ENCODE data around the gene SENP1. TPM values are rescaled to one million over a fixed set of nuclear protein-coding genes. Genes with fewer than 3 reads are reported as not detected.

SENP1 gene
- total RNA-seq, 3 donors from 2014 or later, result 12.7 to 20.8 (median 17.4) TPM

- H3K36me3 ChIP-seq (ENCODE audit: low read depth), result no peaks in the 10 kb centered on the region
- no peak overlapping the region for H3K4me3 ChIP-seq
- ATAC-seq, result no peak
- intact Hi-C loops (cut with DNase I, micrococcal nuclease), result no loop called here
- no peak for TF ChIP-seq CTCF (IDR thresholded peaks at IDR 0.05)
- H3K9me3 ChIP-seq, result no peaks in the 10 kb centered on the region
- no peak for DNase-seq
- peaks cover 4% of the 10 kb centered on the region for H3K4me1 ChIP-seq (ENCODE audit: low read depth)
Measured at GRCh38 chr12:48032597-48032996, 73.3 kb downstream of the SENP1 start.

DNA sequence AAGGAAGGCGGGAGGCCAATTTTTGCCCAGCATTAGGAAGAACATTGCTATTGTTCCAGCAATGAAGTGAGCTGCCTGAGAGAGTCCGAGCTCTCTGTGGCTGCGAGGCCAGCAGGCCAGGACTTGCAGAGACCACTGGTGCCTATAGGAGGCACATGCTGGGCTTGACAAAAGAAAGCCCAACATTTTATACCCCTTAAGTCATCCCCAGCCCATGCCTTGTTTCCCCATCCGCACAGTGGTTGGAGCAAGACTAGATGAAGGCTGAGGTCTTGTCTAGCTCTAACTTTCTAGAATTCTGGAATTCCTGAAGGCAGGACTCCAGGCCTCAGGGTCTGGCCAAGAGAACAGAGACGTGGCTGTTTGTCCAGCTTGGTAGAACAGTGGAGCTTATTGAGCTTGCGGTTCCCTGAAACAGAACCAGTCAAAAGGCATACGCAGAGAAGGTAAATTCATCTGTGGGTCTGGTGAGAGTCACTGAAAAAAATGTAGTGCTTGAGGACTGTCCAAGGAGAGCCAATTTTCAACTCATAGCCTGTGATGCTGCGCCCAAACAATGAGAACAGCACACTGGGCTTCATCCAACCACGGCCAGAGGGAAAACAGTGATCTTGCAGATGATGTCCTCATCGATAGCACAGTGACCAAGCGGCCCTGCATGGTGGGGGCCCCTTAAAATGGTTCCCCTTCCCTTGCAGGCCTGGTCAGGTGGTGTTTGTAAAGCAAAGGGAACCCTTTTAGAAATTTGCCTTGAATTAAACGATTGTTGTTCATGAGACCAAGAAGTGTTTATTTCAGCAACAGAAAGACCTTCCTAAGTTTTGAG is 74.5 kb downstream of the SENP1 start:
- ATAC-seq, result no peak

GRCh38 chr12:48030173-48030650 is 75.7 kb downstream of the SENP1 start:
- H3K4me1 ChIP-seq (ENCODE audit: low read depth), result peaks cover 4% of the 10 kb centered on the region
- no peaks in the 10 kb centered on the region for H3K36me3 ChIP-seq (ENCODE audit: low read depth)
- intact Hi-C loops (cut with DNase I, micrococcal nuclease), result no loop called here
- ATAC-seq, result peak; percentile 35
- TF ChIP-seq CTCF (IDR thresholded peaks at IDR 0.05), result no peak
- DNase-seq, result no peak
- no peak overlapping the region for H3K4me3 ChIP-seq
- no peaks in the 10 kb centered on the region for H3K9me3 ChIP-seq

More for the DNA sequence above, 74.5 kb downstream of the SENP1 start:
- peaks cover 4% of the 10 kb centered on the region for H3K4me1 ChIP-seq (ENCODE audit: low read depth)
- DNase-seq, result no peak
- TF ChIP-seq CTCF (IDR thresholded peaks at IDR 0.05), result no peak
- no peak overlapping the region for H3K4me3 ChIP-seq
- H3K9me3 ChIP-seq, result no peaks in the 10 kb centered on the region
- no peaks in the 10 kb centered on the region for H3K36me3 ChIP-seq (ENCODE audit: low read depth)
- intact Hi-C loops (cut with DNase I, micrococcal nuclease), result no loop called here

GRCh38 chr12:48029491-48030172 is 76.2 kb downstream of the SENP1 start:
- Histone ChIP-seq H3K4me1 (ENCODE audit: low read depth) (peaks cover 4% of the 10 kb centered on the region), H3K9me3 (no peaks in the 10 kb centered on the region), H3K4me3 (no peak overlapping the region), H3K36me3 (ENCODE audit: low read depth) (no peaks in the 10 kb centered on the region)
- no peak for DNase-seq
- intact Hi-C loops (cut with DNase I, micrococcal nuclease), result no loop called here
- peak; percentile 16 for ATAC-seq
- no peak for TF ChIP-seq CTCF (IDR thresholded peaks at IDR 0.05)

- H3K4me3 ChIP-seq, result no peak overlapping the region
- no peak for TF ChIP-seq CTCF (IDR thresholded peaks at IDR 0.05)
- no peaks in the 10 kb centered on the region for H3K9me3 ChIP-seq
- H3K4me1 ChIP-seq (ENCODE audit: low read depth), result peaks cover 4% of the 10 kb centered on the region
- no peaks in the 10 kb centered on the region for H3K36me3 ChIP-seq (ENCODE audit: low read depth)
- intact Hi-C loops (cut with DNase I, micrococcal nuclease), result no loop called here
- DNase-seq (no peak), ATAC-seq (no peak)
Measured at GRCh38 chr12:48028541-48029431, 77.1 kb downstream of the SENP1 start.
